HEK293 (cell line): ENCODE data around the gene KIAA0825.

ENCODE experiments used
- CTCF ChIA-PET: fragments of 350-600 bp; formaldehyde crosslinking; extraction: SDS; loops from one replicate; lab custom pipeline; 2021; ENCODE audit warnings: antibody characterized with exemption; lab: Yijun Ruan, JAX
- POLR2A ChIA-PET: fragments of 300-600 bp; formaldehyde crosslinking; extraction: SDS; loops from one replicate; lab custom pipeline; 2020; ENCODE audit warnings: antibody characterized with exemption, inconsistent platforms; lab: Yijun Ruan, JAX
- H3K27ac ChIP-seq: fragments of 200-500 bp; sonication (Bioruptor generic); 2 replicates; pipeline ENCODE4 v1.5.1; 2014; ENCODE audit warnings: low read depth, low read length, control low read depth, inconsistent platforms; ENCODE audit errors: extremely low read depth
- H3K36me3 ChIP-seq, 2 experiments: fragments of 200-500 bp in 1 of 2; sonication (Bioruptor generic) in 1 of 2; 1 replicate in 1 of 2; 2 replicates in 1 of 2; pipeline ENCODE4 v1.5.1; 2014 to 2017; ENCODE audit warnings: inconsistent platforms in 2 of 2, low read length in 2 of 2; ENCODE audit not compliant: control insufficient read depth in 2 of 2, insufficient read depth in 1 of 2
- H3K4me1 ChIP-seq: fragments of 200-500 bp; sonication (Bioruptor generic); 2 replicates; pipeline ENCODE4 v1.5.1; 2014; ENCODE audit warnings: mild to moderate bottlenecking, low read length, inconsistent platforms; ENCODE audit not compliant: control insufficient read depth, insufficient read depth
- H3K4me3 ChIP-seq: 2 replicates; pipeline ENCODE4 v1.5.1; 2011; ENCODE audit warnings: low read depth, mild to moderate bottlenecking, control low read depth, low read length, moderate library complexity
- H3K9me3 ChIP-seq: fragments of 200-500 bp; sonication (Bioruptor generic); 2 replicates; pipeline ENCODE4 v1.5.1; 2014; ENCODE audit warnings: low read depth, low read length, inconsistent platforms; ENCODE audit not compliant: control insufficient read depth, insufficient read depth
- TF ChIP-seq, protein P1 (sequence below): fragments of 450-650 bp; formaldehyde crosslinking; IDR thresholded peaks from 2 replicates; pipeline ENCODE4 v1.5.1; 2016; ENCODE audit warnings: missing biosample characterization, missing genetic modification characterization

Gene KIAA0825

DNA sequence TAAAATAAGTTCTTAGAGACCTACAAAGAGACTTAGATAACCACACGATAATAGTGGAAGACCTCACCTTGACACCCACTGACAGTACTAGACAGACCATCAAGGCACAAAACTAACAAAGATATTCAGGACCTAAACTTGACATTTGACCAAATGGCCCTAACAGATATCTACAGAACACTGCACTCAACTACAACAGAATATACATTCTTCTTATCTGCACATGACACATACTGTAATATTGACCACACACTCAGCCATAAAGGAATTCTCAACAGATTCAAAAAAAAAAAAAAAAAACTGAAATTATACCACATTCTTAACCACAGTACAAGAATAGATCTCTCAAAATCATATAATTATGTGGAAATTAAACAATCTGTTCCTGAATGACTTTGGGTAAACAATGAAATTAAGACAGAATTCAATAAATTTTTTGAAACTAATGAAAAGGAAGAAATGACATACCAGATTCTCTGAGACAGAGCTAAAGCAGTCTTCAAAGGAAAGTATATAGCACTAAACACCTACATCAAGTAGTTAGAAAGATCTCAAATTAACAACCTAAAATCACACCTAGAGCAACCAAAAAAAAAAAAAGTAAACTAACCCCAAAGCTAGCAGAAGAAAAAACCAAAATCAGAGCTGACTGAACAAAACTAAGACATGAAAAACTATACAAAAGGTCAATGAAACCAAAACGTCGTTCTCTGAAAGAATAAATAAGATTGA is 514.7 kb downstream of the KIAA0825 start:
- H3K4me1 ChIP-seq = no peaks in the 10 kb centered on the region
- no peaks in the 10 kb centered on the region for H3K36me3 ChIP-seq
- H3K27ac ChIP-seq = no peak overlapping the region
- POLR2A ChIA-PET = no interaction called here
- TF ChIP-seq, protein P1, sequence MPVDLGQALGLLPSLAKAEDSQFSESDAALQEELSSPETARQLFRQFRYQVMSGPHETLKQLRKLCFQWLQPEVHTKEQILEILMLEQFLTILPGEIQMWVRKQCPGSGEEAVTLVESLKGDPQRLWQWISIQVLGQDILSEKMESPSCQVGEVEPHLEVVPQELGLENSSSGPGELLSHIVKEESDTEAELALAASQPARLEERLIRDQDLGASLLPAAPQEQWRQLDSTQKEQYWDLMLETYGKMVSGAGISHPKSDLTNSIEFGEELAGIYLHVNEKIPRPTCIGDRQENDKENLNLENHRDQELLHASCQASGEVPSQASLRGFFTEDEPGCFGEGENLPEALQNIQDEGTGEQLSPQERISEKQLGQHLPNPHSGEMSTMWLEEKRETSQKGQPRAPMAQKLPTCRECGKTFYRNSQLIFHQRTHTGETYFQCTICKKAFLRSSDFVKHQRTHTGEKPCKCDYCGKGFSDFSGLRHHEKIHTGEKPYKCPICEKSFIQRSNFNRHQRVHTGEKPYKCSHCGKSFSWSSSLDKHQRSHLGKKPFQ (tag by site-specific recombination) = no peak
- CTCF ChIA-PET = no interaction called here
- no peaks in the 10 kb centered on the region for H3K9me3 ChIP-seq
- no peak overlapping the region for H3K4me3 ChIP-seq
